Trophoblast cell (in vitro differentiated cells and primary cell): ENCODE data around the gene MEIKIN.
A peak's percentile ranks its signal among the peaks of the same experiment; 100 is the strongest.

Experiments
- DNase-seq, 2 donors: peaks; one replicate each; pipeline ENCODE4 v3.0.0-alpha.2; 2016
- H2AFZ ChIP-seq: 2 replicates; pipeline ENCODE4 v1.6.1; 2013; ENCODE audit warnings: low read length, moderate library complexity, mild to moderate bottlenecking; ENCODE audit not compliant: insufficient read depth, poor library complexity
- H2AK5ac ChIP-seq: 2 replicates; pipeline ENCODE4 v1.6.1; 2013; ENCODE audit warnings: mild to moderate bottlenecking, low read length
- H2BK120ac ChIP-seq: 2 replicates; pipeline ENCODE4 v1.6.1; 2013; ENCODE audit warnings: low read length, mild to moderate bottlenecking, moderate library complexity; ENCODE audit not compliant: insufficient read depth, poor library complexity
- H2BK12ac ChIP-seq: 2 replicates; pipeline ENCODE4 v1.6.1; 2013; ENCODE audit warnings: mild to moderate bottlenecking, low read length, moderate library complexity
- H2BK5ac ChIP-seq: 2 replicates; pipeline ENCODE4 v1.6.1; 2013; ENCODE audit warnings: low read length, low read depth, moderate library complexity, mild to moderate bottlenecking; ENCODE audit not compliant: poor library complexity
- H3K14ac ChIP-seq: 2 replicates; pipeline ENCODE4 v1.6.1; 2013; ENCODE audit warnings: mild to moderate bottlenecking, low read length
- H3K18ac ChIP-seq: 2 replicates; pipeline ENCODE4 v1.6.1; 2013; ENCODE audit warnings: mild to moderate bottlenecking, low read length
- H3K23ac ChIP-seq: 2 replicates; pipeline ENCODE4 v1.6.1; 2013; ENCODE audit warnings: low read length
- H3K27ac ChIP-seq: 2 replicates; pipeline ENCODE4 v1.5.1; 2013; ENCODE audit warnings: low read depth, mild to moderate bottlenecking, inconsistent platforms, low read length, moderate library complexity
- H3K27me3 ChIP-seq: 2 replicates; pipeline ENCODE4 v1.6.1; 2013; ENCODE audit warnings: inconsistent platforms, mild to moderate bottlenecking, low read length, moderate library complexity; ENCODE audit not compliant: insufficient read depth
- H3K36me3 ChIP-seq, 2 experiments: 1 replicate in 1 of 2; 2 replicates in 1 of 2; pipeline ENCODE4 v1.6.1; 2013; ENCODE audit warnings: low read length in 2 of 2, mild to moderate bottlenecking in 2 of 2, moderate library complexity in 1 of 2; ENCODE audit not compliant: insufficient read depth in 2 of 2, control insufficient read depth in 1 of 2
- H3K4ac ChIP-seq: 2 replicates; pipeline ENCODE4 v1.6.1; 2013; ENCODE audit warnings: low read depth, mild to moderate bottlenecking, low read length, moderate library complexity
- H3K4me1 ChIP-seq, 2 experiments: 1 replicate in 1 of 2; 2 replicates in 1 of 2; pipeline ENCODE4 v1.6.1; 2013; ENCODE audit warnings: low read length in 2 of 2, mild to moderate bottlenecking in 2 of 2, moderate library complexity in 1 of 2; ENCODE audit not compliant: insufficient read depth in 2 of 2, control insufficient read depth in 1 of 2
- H3K4me2 ChIP-seq: 2 replicates; pipeline ENCODE4 v1.6.1; 2013; ENCODE audit warnings: inconsistent platforms, mild to moderate bottlenecking, low read length, moderate library complexity
- H3K4me3 ChIP-seq: 2 replicates; pipeline ENCODE4 v1.5.1; 2013; ENCODE audit warnings: mild to moderate bottlenecking, low read depth, low read length, inconsistent platforms
- H3K79me1 ChIP-seq: one replicate; pipeline ENCODE4 v1.6.1; 2013; ENCODE audit warnings: low read length
- H3K79me2 ChIP-seq: 2 replicates; pipeline ENCODE4 v1.6.1; 2013; ENCODE audit warnings: low read length, mild to moderate bottlenecking; ENCODE audit not compliant: control insufficient read depth, insufficient read depth, poor library complexity
- H3K9ac ChIP-seq: 2 replicates; pipeline ENCODE4 v1.6.1; 2013; ENCODE audit warnings: mild to moderate bottlenecking, low read length
- H3K9me3 ChIP-seq: 2 replicates; pipeline ENCODE4 v1.6.1; 2013; ENCODE audit warnings: low read depth, mild to moderate bottlenecking, control low read depth, inconsistent platforms, low read length; ENCODE audit not compliant: insufficient read depth
- H4K12ac ChIP-seq: 2 replicates; pipeline ENCODE4 v1.6.1; 2013; ENCODE audit warnings: low read depth, mild to moderate bottlenecking, low read length, moderate library complexity
- H4K8ac ChIP-seq: 2 replicates; pipeline ENCODE4 v1.6.1; 2013; ENCODE audit warnings: low read depth, mild to moderate bottlenecking, low read length, moderate library complexity
- H4K91ac ChIP-seq: one replicate; pipeline ENCODE4 v1.6.1; 2013; ENCODE audit warnings: low read depth, mild to moderate bottlenecking, low read length, moderate library complexity
- WGBS: extraction: QIAGEN DNeasy Blood & Tissue Kit; methylation state at CpG from one replicate; pipeline ENCODE4 v1.1.7; 2013; ENCODE audit warnings: missing lambda C conversion rate; ENCODE audit not compliant: insufficient read length, insufficient coverage; ENCODE audit errors: extremely low coverage; 5-methylcytosine and 5-hydroxymethylcytosine counted together

The MEIKIN gene

DNA sequence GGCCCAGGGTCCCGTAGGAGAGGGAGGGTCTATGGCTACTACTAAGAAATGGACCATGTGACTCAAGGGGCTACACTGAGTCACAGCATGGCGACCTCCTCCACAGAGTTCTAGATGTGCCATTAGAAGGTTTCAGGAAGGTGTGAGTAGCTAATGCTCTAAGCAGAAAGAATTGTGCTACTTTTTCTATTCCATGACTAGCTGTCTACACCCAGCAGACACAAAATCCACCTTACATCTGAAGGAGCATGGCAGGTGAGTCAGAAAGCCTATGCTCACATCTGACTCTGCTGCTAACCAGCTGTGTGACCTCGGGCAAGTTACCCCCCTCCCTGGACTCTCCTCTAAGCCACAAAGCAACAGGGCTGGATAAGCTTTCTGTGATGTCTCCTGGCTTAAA, 14.4 kb upstream of the MEIKIN start:
- WGBS = no CpG with 5 or more reads among the region's 3 CpGs
- no peak overlapping the region for H4K91ac ChIP-seq
- no peak for DNase-seq

DNA sequence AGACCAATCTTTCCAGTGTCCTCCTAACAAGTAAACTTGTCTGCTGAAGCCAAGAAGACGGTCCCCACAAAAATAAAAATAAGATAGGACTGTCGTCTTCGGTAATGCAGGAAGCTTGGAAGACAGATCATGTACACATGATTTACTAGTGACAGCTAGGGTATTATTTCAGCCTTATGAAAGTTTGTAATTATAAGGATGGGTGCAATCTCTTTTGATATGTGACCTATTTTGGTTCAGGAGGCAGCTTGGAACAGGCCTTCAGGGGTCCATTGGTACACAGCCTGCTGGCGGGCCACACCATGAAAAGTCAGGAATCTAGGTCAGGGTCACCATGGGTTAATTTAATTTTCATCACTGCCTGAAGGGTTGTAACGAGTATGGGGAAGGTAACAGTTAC, 13.7 kb upstream of the MEIKIN start:
- Histone ChIP-seq H4K8ac (no peak overlapping the region), H2AFZ (no peak overlapping the region)

More for the DNA sequence above, 14.4 kb upstream of the MEIKIN start:
- Histone ChIP-seq H3K79me1 (no peaks in the 10 kb centered on the region), H3K79me2 (no peaks in the 10 kb centered on the region), H2BK12ac (no peak overlapping the region), H3K4me2 (no peak overlapping the region), H4K8ac (no peak overlapping the region), H3K27me3 (no peaks in the 10 kb centered on the region), H2AFZ (no peak overlapping the region), H3K9ac (no peak overlapping the region), H3K14ac (no peak overlapping the region), H3K36me3 (no peaks in the 10 kb centered on the region), H3K4ac (no peak overlapping the region), H3K23ac (no peak overlapping the region), H2BK120ac (no peak overlapping the region), H3K4me1 (no peaks in the 10 kb centered on the region), H4K12ac (no peak overlapping the region), H2AK5ac (no peak overlapping the region), H3K9me3 (no peaks in the 10 kb centered on the region), H2BK5ac (no peak overlapping the region), H3K27ac (no peak overlapping the region), H3K18ac (no peak overlapping the region), H3K4me3 (no peak overlapping the region)

DNA sequence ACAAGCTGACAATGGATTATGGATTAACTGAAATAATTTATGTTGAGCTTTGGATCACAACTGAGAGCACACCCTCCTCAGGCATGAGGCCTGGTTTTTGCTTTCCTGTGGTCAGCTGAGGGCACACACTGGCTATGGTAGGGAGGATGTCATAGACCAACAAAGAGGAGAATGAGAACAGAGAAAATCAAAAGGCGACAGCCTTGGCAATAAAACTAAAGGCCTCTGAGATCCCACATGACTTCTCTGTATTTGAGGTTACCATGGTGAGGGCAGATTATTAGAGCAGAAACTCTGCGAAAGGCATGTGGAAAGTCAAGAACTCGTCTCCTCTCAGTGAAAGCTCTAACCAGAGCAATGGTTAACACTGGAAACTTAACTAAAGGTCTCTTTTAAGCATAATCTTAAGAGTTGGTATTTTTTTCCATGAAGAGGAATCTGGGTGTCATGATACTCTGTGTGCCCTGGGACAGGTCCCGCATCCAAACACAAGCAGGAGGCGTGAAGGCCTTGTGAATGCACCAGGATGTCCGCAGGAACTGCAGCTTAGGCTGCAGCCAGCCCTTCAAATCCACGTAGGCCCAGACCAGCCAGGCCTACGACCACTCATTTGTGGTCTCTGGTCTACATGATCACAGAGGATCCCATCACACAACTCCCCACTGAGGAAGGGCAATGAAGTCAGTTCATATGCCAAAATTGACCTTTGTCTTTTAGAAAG, 12.4 kb upstream of the MEIKIN start:
- no peak overlapping the region for H2BK120ac ChIP-seq
- H3K18ac ChIP-seq = no peak overlapping the region
- H3K36me3 ChIP-seq = no peaks in the 10 kb centered on the region
- no peak overlapping the region for H2AK5ac ChIP-seq
- no peaks in the 10 kb centered on the region for H3K9me3 ChIP-seq
- peak in 1 of 2 donors; percentile 20 for DNase-seq
- H3K9ac ChIP-seq = no peak overlapping the region
- H3K79me1 ChIP-seq = no peaks in the 10 kb centered on the region
- WGBS = no CpG with 5 or more reads among the region's 8 CpGs
- no peak overlapping the region for H4K91ac ChIP-seq
- no peak overlapping the region for H2BK12ac ChIP-seq
- H3K4ac ChIP-seq = no peak overlapping the region
- H3K14ac ChIP-seq = no peak overlapping the region
- no peak overlapping the region for H3K27ac ChIP-seq
- H2AFZ ChIP-seq = no peak overlapping the region
- no peak overlapping the region for H3K23ac ChIP-seq
- no peak overlapping the region for H3K4me3 ChIP-seq
- no peaks in the 10 kb centered on the region for H3K27me3 ChIP-seq
- H4K8ac ChIP-seq = no peak overlapping the region
- no peaks in the 10 kb centered on the region for H3K79me2 ChIP-seq
- no peak overlapping the region for H2BK5ac ChIP-seq
- no peaks in the 10 kb centered on the region for H3K4me1 ChIP-seq
- no peak overlapping the region for H4K12ac ChIP-seq
- H3K4me2 ChIP-seq = no peak overlapping the region

More for the DNA sequence above, 13.7 kb upstream of the MEIKIN start:
- H2AK5ac ChIP-seq = no peak overlapping the region
- no peaks in the 10 kb centered on the region for H3K9me3 ChIP-seq
- no peak overlapping the region for H4K91ac ChIP-seq
- no peaks in the 10 kb centered on the region for H3K79me1 ChIP-seq
- H3K18ac ChIP-seq = no peak overlapping the region
- no peak overlapping the region for H3K23ac ChIP-seq
- H3K36me3 ChIP-seq = no peaks in the 10 kb centered on the region
- no peak overlapping the region for H4K12ac ChIP-seq
- no CpG with 5 or more reads among the region's 5 CpGs for WGBS
- no peak overlapping the region for H3K4ac ChIP-seq
- no peaks in the 10 kb centered on the region for H3K27me3 ChIP-seq
- H2BK120ac ChIP-seq = no peak overlapping the region
- no peak overlapping the region for H3K27ac ChIP-seq
- H3K9ac ChIP-seq = no peak overlapping the region
- H3K4me3 ChIP-seq = no peak overlapping the region
- no peak overlapping the region for H3K14ac ChIP-seq
- H3K79me2 ChIP-seq = no peaks in the 10 kb centered on the region
- no peak overlapping the region for H2BK12ac ChIP-seq
- H3K4me2 ChIP-seq = no peak overlapping the region
- H2BK5ac ChIP-seq = no peak overlapping the region
- H3K4me1 ChIP-seq = no peaks in the 10 kb centered on the region
- no peak for DNase-seq

DNA sequence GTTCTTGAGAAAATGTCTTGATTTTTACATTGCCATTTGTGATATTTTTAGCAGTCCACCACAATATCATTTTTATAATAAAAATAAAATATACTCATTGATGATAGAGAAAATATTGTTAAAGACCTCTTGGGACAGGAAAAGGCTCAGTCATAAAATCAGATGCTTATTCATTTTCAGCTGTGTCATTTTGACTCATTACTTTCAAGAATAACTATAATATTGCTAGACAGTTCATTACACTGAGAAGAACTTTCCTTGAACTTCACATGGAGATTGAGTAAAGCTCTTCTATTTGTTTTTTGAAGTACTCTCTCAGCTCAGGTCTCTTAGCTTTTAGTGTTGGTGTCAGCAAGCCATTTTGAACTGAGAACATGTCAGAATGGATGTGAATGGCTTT, 8.5 kb upstream of the MEIKIN start:
- Histone ChIP-seq H3K4me1 (no peaks in the 10 kb centered on the region), H3K79me2 (no peaks in the 10 kb centered on the region)

More for the DNA sequence above, 8.5 kb upstream of the MEIKIN start:
- no peak overlapping the region for H3K4me3 ChIP-seq
- no peak overlapping the region for H4K91ac ChIP-seq
- H2BK5ac ChIP-seq = no peak overlapping the region
- no peak overlapping the region for H3K27ac ChIP-seq
- H4K8ac ChIP-seq = no peak overlapping the region
- H3K4me2 ChIP-seq = no peak overlapping the region
- no peak overlapping the region for H3K14ac ChIP-seq
- no peak overlapping the region for H2AK5ac ChIP-seq
- H3K79me1 ChIP-seq = no peaks in the 10 kb centered on the region
- H3K4ac ChIP-seq = no peak overlapping the region
- no peak for DNase-seq
- no peaks in the 10 kb centered on the region for H3K36me3 ChIP-seq
- H3K27me3 ChIP-seq = no peaks in the 10 kb centered on the region
- no peak overlapping the region for H2AFZ ChIP-seq
- no peak overlapping the region for H2BK12ac ChIP-seq
- H3K23ac ChIP-seq = no peak overlapping the region
- H3K18ac ChIP-seq = no peak overlapping the region
- no peak overlapping the region for H3K9ac ChIP-seq
- no peak overlapping the region for H2BK120ac ChIP-seq
- H4K12ac ChIP-seq = no peak overlapping the region
- H3K9me3 ChIP-seq = no peaks in the 10 kb centered on the region
